GM19455 (cell line): ENCODE data around the gene RNF6.

Source experiments
- ATAC-seq: cut with Tn5 transposase; IDR thresholded peaks from one replicate; pipeline ENCODE4 v1.9.1; 2021; ENCODE audit not compliant: unreplicated experiment

RNF6 gene

GRCh38 chr13:26168237-26168814 is 53.8 kb downstream of the RNF6 start:
- ATAC-seq = no peak

- ATAC-seq = no peak
These were observed 58.3 kb downstream of the RNF6 start for GRCh38 chr13:26163812-26164211.
